Liver (tissue), 9 donors: ENCODE measurements around the gene SCYGR1. TPM values are rescaled to one million over a fixed set of nuclear protein-coding genes. Genes with fewer than 3 reads are reported as not detected.

Experiments
- DNase-seq: peaks from one replicate; pipeline ENCODE4 v3.0.0-alpha.2; 2017; ENCODE audit warnings: low spot score
- H3K27ac ChIP-seq, 2 donors: one replicate each; pipeline ENCODE4 v1.7.0; 2013; ENCODE audit warnings: inconsistent platforms in 2 of 2, low read length in 2 of 2, control low read depth in 1 of 2, low read depth in 1 of 2, mild to moderate bottlenecking in 1 of 2
- H3K27me3 ChIP-seq, 4 donors: one replicate each; pipeline versions ENCODE4 v1.6.1 to v1.7.0; 2013; ENCODE audit warnings: low read length in 3 of 4, inconsistent platforms in 1 of 4, mild to moderate bottlenecking in 1 of 4, moderate library complexity in 1 of 4; ENCODE audit not compliant: control insufficient read depth in 4 of 4, insufficient read depth in 4 of 4
- H3K36me3 ChIP-seq, 4 donors: one replicate each; pipeline versions ENCODE4 v1.6.1 to v1.7.0; 2013; ENCODE audit warnings: low read length in 3 of 4, mild to moderate bottlenecking in 3 of 4, low read depth in 1 of 4, moderate library complexity in 1 of 4; ENCODE audit not compliant: control insufficient read depth in 4 of 4, insufficient read depth in 3 of 4
- H3K4me1 ChIP-seq, 4 donors: one replicate each; pipeline versions ENCODE4 v1.6.1 to v1.7.0; 2013; ENCODE audit warnings: low read length in 3 of 4, mild to moderate bottlenecking in 3 of 4, moderate library complexity in 1 of 4; ENCODE audit not compliant: control insufficient read depth in 4 of 4, insufficient read depth in 4 of 4
- H3K4me3 ChIP-seq, 3 donors: one replicate each; pipeline versions ENCODE4 v1.6.1 to v1.7.0; 2013; ENCODE audit warnings: low read length in 3 of 3, control low read depth in 1 of 3, low read depth in 1 of 3, mild to moderate bottlenecking in 1 of 3
- H3K9ac ChIP-seq, 2 donors: one replicate each; pipeline ENCODE4 v1.7.0; 2013; ENCODE audit warnings: low read length in 2 of 2, mild to moderate bottlenecking in 2 of 2, moderate library complexity in 2 of 2, control low read depth in 1 of 2, low read depth in 1 of 2
- H3K9me3 ChIP-seq, 4 donors: one replicate each; pipeline versions ENCODE4 v1.6.1 to v1.7.0; 2013; ENCODE audit warnings: low read length in 3 of 4; ENCODE audit not compliant: control insufficient read depth in 4 of 4
- EGR1 ChIP-seq, 2 donors: IDR thresholded peaks; 2 replicates each; pipeline ENCODE4 v1.6.1; 2016 to 2018; ENCODE audit warnings: antibody characterized with exemption in 2 of 2, low read depth in 2 of 2
- FOXA1 ChIP-seq: IDR thresholded peaks from 2 replicates; pipeline ENCODE4 v1.6.1; 2016; ENCODE audit warnings: antibody characterized with exemption
- GABPA ChIP-seq, 2 donors: IDR thresholded peaks in 1 of 2; conservative IDR thresholded peaks in 1 of 2; 2 replicates each; pipeline ENCODE4 v1.6.1; 2016; ENCODE audit warnings: antibody characterized with exemption in 2 of 2, mild to moderate bottlenecking in 1 of 2, moderate library complexity in 1 of 2
- HNF4A ChIP-seq, 2 donors: conservative IDR thresholded peaks; 2 replicates each; pipeline ENCODE4 v1.6.1; 2016; ENCODE audit warnings: antibody characterized with exemption in 2 of 2, mild to moderate bottlenecking in 2 of 2
- HNF4G ChIP-seq: IDR thresholded peaks from 2 replicates; pipeline ENCODE4 v1.6.1; 2016; ENCODE audit warnings: antibody characterized with exemption
- JUND ChIP-seq, 2 donors: IDR thresholded peaks; 2 replicates each; pipeline ENCODE4 v1.6.1; 2016; ENCODE audit warnings: antibody characterized with exemption in 2 of 2
- NR2F2 ChIP-seq: IDR thresholded peaks from 2 replicates; pipeline ENCODE4 v1.6.1; 2016; ENCODE audit warnings: antibody characterized with exemption
- RAD21 ChIP-seq, 2 donors: IDR thresholded peaks; 2 replicates each; pipeline ENCODE4 v1.6.1; 2016; ENCODE audit warnings: antibody characterized with exemption in 2 of 2, mild to moderate bottlenecking in 2 of 2
- RXRA ChIP-seq, 2 donors: IDR thresholded peaks; 2 replicates each; pipeline ENCODE4 v1.6.1; 2017 to 2018; ENCODE audit warnings: antibody characterized with exemption in 2 of 2, mild to moderate bottlenecking in 1 of 2
- SP1 ChIP-seq: IDR thresholded peaks from 2 replicates; pipeline ENCODE4 v1.6.1; 2018; ENCODE audit warnings: antibody characterized with exemption, mild to moderate bottlenecking
- TAF1 ChIP-seq: conservative IDR thresholded peaks from 2 replicates; pipeline ENCODE4 v1.6.1; 2016; ENCODE audit warnings: antibody characterized with exemption, mild to moderate bottlenecking
- YY1 ChIP-seq: IDR thresholded peaks from 2 replicates; pipeline ENCODE4 v1.6.1; 2016; ENCODE audit warnings: antibody characterized with exemption, mild to moderate bottlenecking
- WGBS: extraction: QIAGEN DNeasy Blood & Tissue Kit; methylation state at CpG from one replicate; pipeline ENCODE4 v1.1.7; 2013; 5-methylcytosine and 5-hydroxymethylcytosine counted together
- polyA plus RNA-seq, 2 donors: library from polyadenylated mRNA; stranded (reverse) in 1 of 2; unstranded in 1 of 2; fragments of 200-250 nt in 1 of 2; fragments of >200 nt in 1 of 2; fragmentation: Nextera tagmentation in 1 of 2; extraction: Ambion mirVana in 1 of 2; gene quantifications; one replicate each; pipeline versions ENCODE4 v1.2.1 to v1.2.3, GENCODE V29; 2013 to 2015
- total RNA-seq, 2 donors: library from RNA; depleted of rRNA; stranded (reverse); fragments of >200 nt; gene quantifications; one replicate each; pipeline ENCODE4 v1.2.3, GENCODE V29; 2014
- TF ChIP-seq, protein P1 (sequence below): IDR thresholded peaks from 2 replicates; pipeline ENCODE4 v1.6.1; 2016; ENCODE audit warnings: antibody characterized with exemption, mild to moderate bottlenecking
- TF ChIP-seq, protein P2 (sequence below): IDR thresholded peaks from 2 replicates; pipeline ENCODE4 v1.6.1; 2016; ENCODE audit warnings: antibody characterized with exemption
- TF ChIP-seq, protein P3 (sequence below): fragments of 150-350 bp; IDR thresholded peaks from 2 replicates; pipeline ENCODE4 v1.5.1; 2017; ENCODE audit warnings: improper control_type of control experiment, low read depth, low read length; ENCODE audit not compliant: missing input control
- donor health status: healthy.
- donor health status: healthy.
- donor health status: healthy.
- donor health status: healthy.
- donor health status: healthy.

Gene SCYGR1
- total and polyA plus RNA-seq, 4 donors = not detected

DNA sequence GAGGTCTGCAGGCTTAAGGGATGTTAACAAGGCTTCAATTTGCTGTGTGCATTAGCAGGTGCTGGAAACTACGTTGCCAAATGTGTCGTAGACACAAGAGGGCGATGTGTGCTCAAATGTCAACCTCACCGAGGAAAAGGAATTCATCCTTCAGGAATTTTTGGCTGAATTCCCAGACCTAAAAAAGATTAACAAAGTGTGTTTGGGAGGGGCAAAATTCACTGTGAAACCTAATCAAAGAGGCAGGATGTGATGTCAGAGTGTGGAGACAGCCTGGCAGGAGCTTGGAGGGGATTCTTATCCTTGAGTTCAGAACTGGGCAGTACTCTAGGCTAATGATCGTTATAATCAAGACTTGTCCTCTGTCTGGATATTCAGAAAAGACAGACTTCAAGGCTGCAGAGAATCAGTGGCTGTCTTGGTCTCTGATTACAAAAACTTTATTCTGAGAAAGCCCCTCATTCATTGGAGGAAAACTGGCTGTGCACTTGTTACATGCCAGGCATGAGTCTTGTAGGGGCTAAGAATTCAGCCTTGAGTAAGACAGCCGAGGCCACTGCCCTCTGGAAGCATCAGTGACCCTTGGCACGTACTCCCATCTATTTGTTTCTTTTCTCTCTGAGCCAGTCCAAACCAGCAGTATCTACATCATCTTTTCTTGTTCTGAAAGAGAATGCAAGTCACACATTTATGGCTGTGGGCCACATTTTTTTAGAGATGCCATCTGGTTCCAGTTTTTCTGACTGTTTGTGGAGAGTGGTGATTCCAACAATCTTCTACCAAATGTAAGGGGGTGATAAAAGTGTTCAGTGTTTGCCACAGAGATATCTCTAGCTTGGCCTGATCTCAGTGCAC, 18.7 kb upstream of the SCYGR1 start (continued):
- TF ChIP-seq HNF4G = peak; percentile 44
- peak; percentile 74 for TF ChIP-seq SP1
- TF ChIP-seq, protein P1, sequence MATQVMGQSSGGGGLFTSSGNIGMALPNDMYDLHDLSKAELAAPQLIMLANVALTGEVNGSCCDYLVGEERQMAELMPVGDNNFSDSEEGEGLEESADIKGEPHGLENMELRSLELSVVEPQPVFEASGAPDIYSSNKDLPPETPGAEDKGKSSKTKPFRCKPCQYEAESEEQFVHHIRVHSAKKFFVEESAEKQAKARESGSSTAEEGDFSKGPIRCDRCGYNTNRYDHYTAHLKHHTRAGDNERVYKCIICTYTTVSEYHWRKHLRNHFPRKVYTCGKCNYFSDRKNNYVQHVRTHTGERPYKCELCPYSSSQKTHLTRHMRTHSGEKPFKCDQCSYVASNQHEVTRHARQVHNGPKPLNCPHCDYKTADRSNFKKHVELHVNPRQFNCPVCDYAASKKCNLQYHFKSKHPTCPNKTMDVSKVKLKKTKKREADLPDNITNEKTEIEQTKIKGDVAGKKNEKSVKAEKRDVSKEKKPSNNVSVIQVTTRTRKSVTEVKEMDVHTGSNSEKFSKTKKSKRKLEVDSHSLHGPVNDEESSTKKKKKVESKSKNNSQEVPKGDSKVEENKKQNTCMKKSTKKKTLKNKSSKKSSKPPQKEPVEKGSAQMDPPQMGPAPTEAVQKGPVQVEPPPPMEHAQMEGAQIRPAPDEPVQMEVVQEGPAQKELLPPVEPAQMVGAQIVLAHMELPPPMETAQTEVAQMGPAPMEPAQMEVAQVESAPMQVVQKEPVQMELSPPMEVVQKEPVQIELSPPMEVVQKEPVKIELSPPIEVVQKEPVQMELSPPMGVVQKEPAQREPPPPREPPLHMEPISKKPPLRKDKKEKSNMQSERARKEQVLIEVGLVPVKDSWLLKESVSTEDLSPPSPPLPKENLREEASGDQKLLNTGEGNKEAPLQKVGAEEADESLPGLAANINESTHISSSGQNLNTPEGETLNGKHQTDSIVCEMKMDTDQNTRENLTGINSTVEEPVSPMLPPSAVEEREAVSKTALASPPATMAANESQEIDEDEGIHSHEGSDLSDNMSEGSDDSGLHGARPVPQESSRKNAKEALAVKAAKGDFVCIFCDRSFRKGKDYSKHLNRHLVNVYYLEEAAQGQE = no peak
- TF ChIP-seq, protein P2, sequence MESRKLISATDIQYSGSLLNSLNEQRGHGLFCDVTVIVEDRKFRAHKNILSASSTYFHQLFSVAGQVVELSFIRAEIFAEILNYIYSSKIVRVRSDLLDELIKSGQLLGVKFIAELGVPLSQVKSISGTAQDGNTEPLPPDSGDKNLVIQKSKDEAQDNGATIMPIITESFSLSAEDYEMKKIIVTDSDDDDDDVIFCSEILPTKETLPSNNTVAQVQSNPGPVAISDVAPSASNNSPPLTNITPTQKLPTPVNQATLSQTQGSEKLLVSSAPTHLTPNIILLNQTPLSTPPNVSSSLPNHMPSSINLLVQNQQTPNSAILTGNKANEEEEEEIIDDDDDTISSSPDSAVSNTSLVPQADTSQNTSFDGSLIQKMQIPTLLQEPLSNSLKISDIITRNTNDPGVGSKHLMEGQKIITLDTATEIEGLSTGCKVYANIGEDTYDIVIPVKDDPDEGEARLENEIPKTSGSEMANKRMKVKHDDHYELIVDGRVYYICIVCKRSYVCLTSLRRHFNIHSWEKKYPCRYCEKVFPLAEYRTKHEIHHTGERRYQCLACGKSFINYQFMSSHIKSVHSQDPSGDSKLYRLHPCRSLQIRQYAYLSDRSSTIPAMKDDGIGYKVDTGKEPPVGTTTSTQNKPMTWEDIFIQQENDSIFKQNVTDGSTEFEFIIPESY = no peak

DNA sequence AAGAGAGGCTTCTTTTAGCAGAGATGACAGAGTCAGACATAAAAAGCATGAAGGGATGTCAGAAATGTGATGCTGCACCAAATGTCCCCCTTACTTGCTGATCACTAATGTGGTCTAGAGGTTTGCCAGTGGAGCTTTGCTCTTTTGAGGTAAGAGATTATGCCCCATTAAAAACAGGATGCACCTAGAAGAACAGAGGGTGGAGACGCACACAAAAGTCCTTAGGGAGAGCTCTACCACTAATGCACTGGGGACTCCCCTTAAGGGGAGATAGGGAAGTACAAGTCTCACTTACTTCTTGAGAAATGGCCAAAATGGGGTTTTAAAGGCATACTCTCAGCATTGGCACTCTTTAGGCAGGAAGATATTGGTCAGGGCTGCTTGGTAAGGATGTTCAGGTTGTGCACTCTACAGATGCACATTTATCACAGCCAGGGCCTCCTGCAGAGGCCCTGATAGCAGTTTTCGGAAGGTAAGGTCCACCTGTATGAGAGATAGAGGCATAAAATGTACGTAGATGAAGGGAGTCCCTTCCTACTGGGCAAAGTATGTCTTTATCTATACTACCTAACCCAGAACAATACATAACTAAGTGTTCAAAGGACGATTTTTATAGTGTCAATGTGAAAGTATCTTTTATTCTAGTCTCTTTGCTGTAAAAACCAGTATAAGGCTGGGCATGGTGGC, 17.0 kb upstream of the SCYGR1 start:
- 82% methylated on average over 4 of the region's 4 CpGs for WGBS
- H3K36me3 ChIP-seq = no peaks in the 10 kb centered on the region
- no peak for DNase-seq
- no peak overlapping the region for H3K9ac ChIP-seq
- peaks cover 2 to 10% (median 9%) of the 10 kb centered on the region in 4 donors for H3K4me1 ChIP-seq
- H3K27me3 ChIP-seq = no peaks in the 10 kb centered on the region
- no peak overlapping the region for H3K27ac ChIP-seq
- no peaks in the 10 kb centered on the region for H3K9me3 ChIP-seq
- no peak for TF ChIP-seq FOXA1
- no peak for TF ChIP-seq HNF4G
- no peak for TF ChIP-seq SP1
- TF ChIP-seq, protein P2 = no peak
- H3K4me3 ChIP-seq = no peak overlapping the region

DNA sequence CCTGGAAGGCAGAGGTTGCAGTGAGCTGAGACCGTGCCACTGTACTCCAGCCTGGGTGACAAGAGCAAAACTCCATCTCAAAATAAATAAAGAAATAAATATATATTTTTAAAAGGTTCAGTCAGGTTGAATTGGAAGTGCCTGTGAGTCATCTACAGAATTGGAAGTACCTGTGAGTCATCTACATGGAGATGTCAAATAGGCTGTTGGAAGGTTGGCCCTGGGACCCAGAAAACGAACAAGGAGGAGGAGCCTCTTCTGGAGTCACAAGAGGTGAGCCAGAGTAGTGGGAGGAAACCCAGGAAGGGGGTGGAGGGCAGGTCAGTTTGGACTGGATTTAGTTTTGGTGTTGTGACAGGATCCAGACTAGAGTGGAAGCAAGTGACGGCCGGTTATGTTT, 15.2 kb upstream of the SCYGR1 start:
- no peaks in the 10 kb centered on the region for H3K36me3 ChIP-seq
- H3K27me3 ChIP-seq = no peaks in the 10 kb centered on the region
- no peak overlapping the region for H3K4me3 ChIP-seq
- no peaks in the 10 kb centered on the region for H3K9me3 ChIP-seq
- peaks cover 2 to 14% (median 9%) of the 10 kb centered on the region in 4 donors for H3K4me1 ChIP-seq
- WGBS = 60% methylated on average over 4 of the region's 4 CpGs
- H3K9ac ChIP-seq = no peak overlapping the region
- H3K27ac ChIP-seq = no peak overlapping the region
- DNase-seq = no peak
- TF ChIP-seq TAF1 (no peak), RXRA (IDR thresholded peaks at IDR 0.05) (no peak), FOXA1 (no peak), SP1 (no peak), NR2F2 (no peak), JUND (IDR thresholded peaks at IDR 0.05) (no peak), YY1 (no peak), HNF4A (conservative IDR thresholded peaks at IDR 0.05) (no peak), GABPA (IDR thresholded peaks at IDR 0.05 in 1 of 2, conservative IDR thresholded peaks at IDR 0.05 in 1 of 2) (no peak), HNF4G (no peak), EGR1 (IDR thresholded peaks at IDR 0.05; ENCODE audit: low read depth in 2 of 2) (no peak), RAD21 (IDR thresholded peaks at IDR 0.05) (no peak)
- TF ChIP-seq, protein P2 = no peak
- TF ChIP-seq, protein P3, sequence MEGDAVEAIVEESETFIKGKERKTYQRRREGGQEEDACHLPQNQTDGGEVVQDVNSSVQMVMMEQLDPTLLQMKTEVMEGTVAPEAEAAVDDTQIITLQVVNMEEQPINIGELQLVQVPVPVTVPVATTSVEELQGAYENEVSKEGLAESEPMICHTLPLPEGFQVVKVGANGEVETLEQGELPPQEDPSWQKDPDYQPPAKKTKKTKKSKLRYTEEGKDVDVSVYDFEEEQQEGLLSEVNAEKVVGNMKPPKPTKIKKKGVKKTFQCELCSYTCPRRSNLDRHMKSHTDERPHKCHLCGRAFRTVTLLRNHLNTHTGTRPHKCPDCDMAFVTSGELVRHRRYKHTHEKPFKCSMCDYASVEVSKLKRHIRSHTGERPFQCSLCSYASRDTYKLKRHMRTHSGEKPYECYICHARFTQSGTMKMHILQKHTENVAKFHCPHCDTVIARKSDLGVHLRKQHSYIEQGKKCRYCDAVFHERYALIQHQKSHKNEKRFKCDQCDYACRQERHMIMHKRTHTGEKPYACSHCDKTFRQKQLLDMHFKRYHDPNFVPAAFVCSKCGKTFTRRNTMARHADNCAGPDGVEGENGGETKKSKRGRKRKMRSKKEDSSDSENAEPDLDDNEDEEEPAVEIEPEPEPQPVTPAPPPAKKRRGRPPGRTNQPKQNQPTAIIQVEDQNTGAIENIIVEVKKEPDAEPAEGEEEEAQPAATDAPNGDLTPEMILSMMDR = no peak
